Stomach (tissue), 9 donors: ENCODE data around the gene SH3GL2. TPM values are rescaled to one million over a fixed set of nuclear protein-coding genes. Genes with fewer than 3 reads are reported as not detected.

Source experiments
- DNase-seq, 2 donors: peaks; one replicate each; pipeline versions ENCODE4 v3.0.0 to v3.0.0-alpha.2; 2013 to 2019
- H3K27ac ChIP-seq, 5 donors: fragments of 200-600 bp in 4 of 5; sonication (generic) in 4 of 5; one replicate each; pipeline ENCODE4 v1.5.1; 2013 to 2019; ENCODE audit warnings: mild to moderate bottlenecking in 1 of 5, moderate library complexity in 1 of 5
- H3K27me3 ChIP-seq, 3 donors: fragments of 200-600 bp; sonication (generic); one replicate each; pipeline ENCODE4 v1.5.1; 2017 to 2019; ENCODE audit warnings: mixed run types in 1 of 3
- H3K36me3 ChIP-seq, 4 donors: fragments of 200-600 bp; sonication (generic); 1 replicate in 3 of 4; 2 replicates in 1 of 4; pipeline ENCODE4 v1.5.1; 2016 to 2019
- H3K4me1 ChIP-seq, 4 donors: fragments of 200-600 bp; sonication (generic); one replicate each; pipeline ENCODE4 v1.5.1; 2016 to 2019
- H3K4me3 ChIP-seq, 4 donors: fragments of 200-600 bp; sonication (generic) in 3 of 4; one replicate each; pipeline ENCODE4 v1.5.1; 2016 to 2019; ENCODE audit warnings: mild to moderate bottlenecking in 1 of 4
- H3K9me3 ChIP-seq, 4 donors: fragments of 200-600 bp; sonication (generic); one replicate each; pipeline ENCODE4 v1.5.1; 2016 to 2019
- EP300 ChIP-seq: sonication (generic); formaldehyde crosslinking; IDR thresholded peaks from one replicate; pipeline ENCODE4 v1.6.1; 2017; ENCODE audit warnings: antibody characterized with exemption
- POLR2A ChIP-seq, 4 donors: fragments of 450-650 bp; IDR thresholded peaks; one replicate each; pipeline ENCODE4 v1.6.1; 2016; ENCODE audit warnings: antibody characterized with exemption in 4 of 4, control low read depth in 2 of 4, mild to moderate bottlenecking in 1 of 4, moderate library complexity in 1 of 4
- POLR2AphosphoS5 ChIP-seq, 3 donors: sonication (generic); formaldehyde crosslinking; IDR thresholded peaks; one replicate each; pipeline ENCODE4 v1.6.1; 2016; ENCODE audit warnings: antibody characterized with exemption in 3 of 3
- WGBS, 5 donors: extraction: QIAGEN DNeasy Blood & Tissue Kit in 3 of 5; methylation state at CpG; one replicate each; pipeline versions ENCODE4 v1.1.5 to v1.1.7; 2013 to 2018; 5-methylcytosine and 5-hydroxymethylcytosine counted together
- intact Hi-C: fragments of 100-400 bp; cut with DNase I; formaldehyde crosslinking; loops from one replicate; pipeline ENCODE4 v1.15.1; 2023; ENCODE audit warnings: low total_unique reads
- polyA plus RNA-seq, 3 donors: library from polyadenylated mRNA; stranded (reverse); fragments of 200-250 nt; gene quantifications; one replicate each; pipeline ENCODE4 v1.2.3, GENCODE V29; 2013
- total RNA-seq, 5 donors: library from RNA; depleted of rRNA; stranded (reverse); fragments of >200 nt; gene quantifications; one replicate each; pipeline versions ENCODE4 v1.1.0 to v1.2.3, GENCODE V29; 2014 to 2016
- TF ChIP-seq, protein P1 (sequence below), 7 experiments: fragments of 450-650 bp in 4 of 7; fragments of 200-600 bp in 3 of 7; sonication (generic) in 3 of 7; IDR thresholded peaks; one replicate each; pipeline ENCODE4 v1.5.1; 2016 to 2019; ENCODE audit warnings: antibody characterized with exemption in 7 of 7, control low read depth in 2 of 7, mild to moderate bottlenecking in 1 of 7
- donor health status: healthy with polysubstance abuse.
- donor health status: Bipolar disorder and iron deficiency.
- donor health status: healthy.

The SH3GL2 gene
- total and polyA plus RNA-seq, 8 donors, result 0.89 to 17.5 (median 7.7) TPM; not detected in 1

DNA sequence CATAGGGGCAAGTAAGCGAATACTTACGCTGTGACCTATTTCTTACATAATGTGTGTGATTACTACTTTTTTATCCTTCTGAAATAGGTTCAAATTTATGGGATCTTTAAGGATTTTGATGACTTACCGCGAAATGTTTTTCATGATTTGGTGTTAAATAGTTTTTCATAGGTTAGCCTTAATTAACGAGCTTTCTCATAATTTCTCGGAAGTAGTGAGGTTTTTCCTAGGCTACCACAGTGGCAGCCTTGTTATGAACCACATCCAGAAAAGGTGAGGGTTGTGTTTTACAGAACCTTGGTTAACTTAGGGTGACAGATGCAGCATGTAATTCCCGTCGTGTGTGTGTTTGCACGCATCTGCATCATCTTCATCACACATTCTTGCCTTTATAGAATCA, 1.3 kb downstream of the SH3GL2 start:
- no peak for DNase-seq
- no peak for TF ChIP-seq EP300
- intact Hi-C loops, result no loop called here
- Histone ChIP-seq H3K9me3 (no peaks in the 10 kb centered on the region), H3K27ac (no peak overlapping the region), H3K4me1 (peaks cover 0 to 21% (median 17%) of the 10 kb centered on the region in 4 donors), H3K27me3 (peaks cover 0 to 34% (median 25%) of the 10 kb centered on the region in 3 donors), H3K4me3 (no peak overlapping the region), H3K36me3 (no peaks in the 10 kb centered on the region)
- WGBS, 5 donors, result 74 to 88% (median 81%) methylated on average over 9 of the region's 9 CpGs

DNA sequence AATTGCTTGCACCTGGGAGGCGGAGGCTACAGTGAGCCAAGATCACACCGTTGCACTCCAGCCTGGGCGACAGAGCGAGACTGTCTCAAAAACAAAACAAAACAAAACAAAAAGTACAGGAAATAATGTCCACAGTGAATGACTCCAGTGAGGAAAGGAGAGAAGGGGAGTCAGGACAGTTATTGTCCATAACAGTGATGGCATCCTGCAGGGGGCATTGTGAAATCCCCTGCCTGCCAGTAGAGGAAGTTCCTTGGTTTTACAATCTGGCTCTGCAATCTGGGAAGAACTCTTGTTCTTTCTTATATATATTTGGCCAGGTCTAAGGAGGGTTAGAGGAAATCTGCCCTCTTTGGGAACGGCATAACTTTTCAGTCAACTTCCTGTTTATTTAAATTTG, 8.2 kb downstream of the SH3GL2 start:
- no peaks in the 10 kb centered on the region for H3K36me3 ChIP-seq
- H3K9me3 ChIP-seq, result no peaks in the 10 kb centered on the region
- no peak overlapping the region for H3K4me3 ChIP-seq
- no peaks in the 10 kb centered on the region for H3K27me3 ChIP-seq
- 74 to 88% (median 80%) methylated on average over 5 of the region's 5 CpGs for WGBS, 5 donors
- H3K4me1 ChIP-seq, result no peaks in the 10 kb centered on the region
- H3K27ac ChIP-seq, result no peak overlapping the region
- no peak for DNase-seq
- TF ChIP-seq POLR2A (IDR thresholded peaks at IDR 0.05) (no peak), POLR2AphosphoS5 (IDR thresholded peaks at IDR 0.05) (no peak), EP300 (no peak)
- TF ChIP-seq, protein P1, sequence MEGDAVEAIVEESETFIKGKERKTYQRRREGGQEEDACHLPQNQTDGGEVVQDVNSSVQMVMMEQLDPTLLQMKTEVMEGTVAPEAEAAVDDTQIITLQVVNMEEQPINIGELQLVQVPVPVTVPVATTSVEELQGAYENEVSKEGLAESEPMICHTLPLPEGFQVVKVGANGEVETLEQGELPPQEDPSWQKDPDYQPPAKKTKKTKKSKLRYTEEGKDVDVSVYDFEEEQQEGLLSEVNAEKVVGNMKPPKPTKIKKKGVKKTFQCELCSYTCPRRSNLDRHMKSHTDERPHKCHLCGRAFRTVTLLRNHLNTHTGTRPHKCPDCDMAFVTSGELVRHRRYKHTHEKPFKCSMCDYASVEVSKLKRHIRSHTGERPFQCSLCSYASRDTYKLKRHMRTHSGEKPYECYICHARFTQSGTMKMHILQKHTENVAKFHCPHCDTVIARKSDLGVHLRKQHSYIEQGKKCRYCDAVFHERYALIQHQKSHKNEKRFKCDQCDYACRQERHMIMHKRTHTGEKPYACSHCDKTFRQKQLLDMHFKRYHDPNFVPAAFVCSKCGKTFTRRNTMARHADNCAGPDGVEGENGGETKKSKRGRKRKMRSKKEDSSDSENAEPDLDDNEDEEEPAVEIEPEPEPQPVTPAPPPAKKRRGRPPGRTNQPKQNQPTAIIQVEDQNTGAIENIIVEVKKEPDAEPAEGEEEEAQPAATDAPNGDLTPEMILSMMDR (IDR thresholded peaks at IDR 0.05), result no peak
- intact Hi-C loops, result no loop called here

DNA sequence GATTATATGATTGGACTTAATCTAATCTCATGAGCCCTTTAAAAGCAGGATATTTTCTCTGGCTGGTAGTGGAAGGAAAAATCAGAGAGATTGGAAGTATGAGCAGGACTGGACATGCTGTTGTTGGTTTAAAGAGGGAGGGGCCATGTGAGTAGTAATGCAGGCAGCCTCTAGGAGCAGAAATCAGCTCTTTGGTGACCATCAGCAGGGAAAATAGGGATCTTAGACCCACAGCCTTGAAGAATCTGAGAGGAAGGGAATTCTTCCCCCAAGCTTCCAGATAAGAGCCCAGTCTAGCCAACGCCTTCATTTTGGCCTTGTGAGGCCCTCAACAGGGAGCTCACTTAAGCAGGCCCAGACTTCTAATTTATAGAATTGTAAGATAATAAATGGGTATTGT, 9.5 kb downstream of the SH3GL2 start:
- Histone ChIP-seq H3K36me3 (no peaks in the 10 kb centered on the region), H3K9me3 (no peaks in the 10 kb centered on the region), H3K27me3 (no peaks in the 10 kb centered on the region), H3K4me1 (no peaks in the 10 kb centered on the region), H3K27ac (no peak overlapping the region), H3K4me3 (no peak overlapping the region)
- 47 to 68% (median 58%) methylated on average over 1 of the region's 1 CpG for WGBS, 5 donors
- DNase-seq, result no peak
- TF ChIP-seq POLR2A (IDR thresholded peaks at IDR 0.05), result no peak
- no peak for TF ChIP-seq EP300
- TF ChIP-seq, protein P1 (IDR thresholded peaks at IDR 0.05), result no peak
- no peak for TF ChIP-seq POLR2AphosphoS5 (IDR thresholded peaks at IDR 0.05)
- intact Hi-C loops, result no loop called here

DNA sequence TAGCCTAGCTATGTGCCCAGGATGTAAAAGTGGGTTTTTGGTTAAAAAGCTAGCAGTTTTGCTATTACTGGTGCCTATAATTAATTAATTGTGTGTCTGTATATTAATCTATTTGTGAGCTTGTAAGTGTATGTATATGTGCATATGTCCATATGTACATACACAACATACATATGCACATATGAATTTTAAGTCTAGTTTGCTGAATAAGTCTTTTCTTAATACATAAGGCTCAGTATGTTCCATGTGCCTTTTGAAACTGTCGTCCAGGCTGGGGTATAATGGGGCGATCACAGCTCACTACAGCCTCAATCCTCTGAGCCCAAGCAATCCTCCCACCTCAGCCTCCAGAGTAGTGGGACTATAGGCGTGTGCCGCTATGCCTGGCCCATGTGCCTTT, 10.1 kb downstream of the SH3GL2 start:
- TF ChIP-seq POLR2AphosphoS5 (IDR thresholded peaks at IDR 0.05) (no peak), POLR2A (IDR thresholded peaks at IDR 0.05) (no peak), EP300 (no peak)
- TF ChIP-seq, protein P1 (IDR thresholded peaks at IDR 0.05), result no peak
- no peak overlapping the region for H3K4me3 ChIP-seq
- no peaks in the 10 kb centered on the region for H3K36me3 ChIP-seq
- no peaks in the 10 kb centered on the region for H3K9me3 ChIP-seq
- H3K27me3 ChIP-seq, result no peaks in the 10 kb centered on the region
- 91 to 99% (median 94%) methylated on average over 4 of the region's 4 CpGs for WGBS, 5 donors
- no peaks in the 10 kb centered on the region for H3K4me1 ChIP-seq
- no peak for DNase-seq
- intact Hi-C loops, result no loop called here
- no peak overlapping the region for H3K27ac ChIP-seq

DNA sequence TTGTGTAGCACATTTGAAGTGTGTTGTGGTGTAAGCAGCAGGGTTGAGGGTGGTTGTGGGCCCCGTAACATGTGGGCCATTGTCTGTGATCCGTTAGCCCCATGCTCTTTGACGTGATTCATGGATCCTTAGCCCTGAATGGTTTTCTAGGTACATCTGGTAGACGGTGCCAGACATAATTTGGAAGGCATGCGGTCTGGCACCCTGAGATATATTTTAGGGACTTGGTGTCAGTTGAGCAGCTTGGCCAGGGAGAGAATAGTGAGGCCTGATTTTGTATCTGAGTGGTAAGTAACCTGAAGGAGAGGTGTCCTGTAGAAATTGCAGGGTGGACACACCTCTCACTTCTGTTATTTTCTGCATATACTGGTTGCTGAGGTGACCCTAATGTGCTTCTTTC, 10.9 kb downstream of the SH3GL2 start:
- Histone ChIP-seq H3K9me3 (no peaks in the 10 kb centered on the region), H3K27me3 (no peaks in the 10 kb centered on the region), H3K36me3 (no peaks in the 10 kb centered on the region), H3K27ac (no peak overlapping the region), H3K4me1 (no peaks in the 10 kb centered on the region), H3K4me3 (no peak overlapping the region)
- TF ChIP-seq EP300, result no peak
- TF ChIP-seq, protein P1 (IDR thresholded peaks at IDR 0.05), result no peak
- TF ChIP-seq POLR2A (IDR thresholded peaks at IDR 0.05), result no peak
- no peak for TF ChIP-seq POLR2AphosphoS5 (IDR thresholded peaks at IDR 0.05)
- DNase-seq, result no peak
- intact Hi-C loops, result no loop called here
- whole genome bisulfite sequencing, 5 donors, result 88 to 94% (median 92%) methylated on average over 5 of the region's 5 CpGs
